Thyroid gland (tissue), 4 donors: ENCODE data around the gene RBM4B. TPM values are rescaled to one million over a fixed set of nuclear protein-coding genes. Genes with fewer than 3 reads are reported as not detected.
"Not testable (repeated sequence)": the region's sequence is repeated elsewhere in the genome, so short reads cannot be mapped to it uniquely, and the experiment has no call there.

ENCODE experiments used
- DNase-seq, 2 donors: peaks; one replicate each; pipeline ENCODE4 v3.0.0-alpha.2; 2019
- H3K27ac ChIP-seq, 3 donors: fragments of 200-600 bp; sonication (generic); 1 replicate in 2 of 3; 2 replicates in 1 of 3; pipeline ENCODE4 v1.5.1; 2016 to 2019; ENCODE audit warnings: mild to moderate bottlenecking in 1 of 3, moderate library complexity in 1 of 3
- H3K27me3 ChIP-seq: fragments of 200-600 bp; sonication (generic); one replicate; pipeline ENCODE4 v1.5.1; 2019
- H3K36me3 ChIP-seq, 2 donors: fragments of 200-600 bp; sonication (generic); one replicate each; pipeline ENCODE4 v1.5.1; 2016 to 2019
- H3K4me1 ChIP-seq, 2 donors: fragments of 200-600 bp; sonication (generic); one replicate each; pipeline ENCODE4 v1.5.1; 2017 to 2019
- H3K4me3 ChIP-seq, 3 donors: fragments of 200-600 bp; sonication (generic); replicated peaks in 1 of 3; 1 replicate in 2 of 3; 2 replicates in 1 of 3; pipeline ENCODE4 v1.5.1; 2016; ENCODE audit warnings: mild to moderate bottlenecking in 1 of 3
- H3K9me3 ChIP-seq: fragments of 200-600 bp; sonication (generic); one replicate; pipeline ENCODE4 v1.5.1; 2017
- POLR2A ChIP-seq, 2 donors: fragments of 450-650 bp; IDR thresholded peaks; one replicate each; pipeline ENCODE4 v1.6.1; 2017; ENCODE audit warnings: antibody characterized with exemption in 2 of 2, mild to moderate bottlenecking in 2 of 2, moderate library complexity in 1 of 2
- WGBS, 2 donors: methylation state at CpG; one replicate each; pipeline ENCODE4 v1.1.5; 2017; 5-methylcytosine and 5-hydroxymethylcytosine counted together
- intact Hi-C: fragments of 100-400 bp; cut with DNase I; formaldehyde crosslinking; loops from one replicate; pipeline ENCODE4 v1.15.1; 2023
- total RNA-seq, 4 donors: library from RNA; depleted of rRNA; stranded (reverse); fragments of >200 nt; gene quantifications; one replicate each; pipeline ENCODE4 v1.2.3, GENCODE V29; 2016
- TF ChIP-seq, protein P1 (sequence below), 6 experiments: fragments of 200-600 bp in 3 of 6; fragments of 450-650 bp in 3 of 6; sonication (generic) in 3 of 6; IDR thresholded peaks; one replicate each; pipeline ENCODE4 v1.5.1; 2016 to 2019; ENCODE audit warnings: antibody characterized with exemption in 6 of 6, mild to moderate bottlenecking in 2 of 6, inconsistent platforms in 1 of 6, moderate library complexity in 1 of 6

The RBM4B gene
- total RNA-seq, 4 donors from 2014 or later, result 16.6 to 24.7 (median 24.2) TPM

DNA sequence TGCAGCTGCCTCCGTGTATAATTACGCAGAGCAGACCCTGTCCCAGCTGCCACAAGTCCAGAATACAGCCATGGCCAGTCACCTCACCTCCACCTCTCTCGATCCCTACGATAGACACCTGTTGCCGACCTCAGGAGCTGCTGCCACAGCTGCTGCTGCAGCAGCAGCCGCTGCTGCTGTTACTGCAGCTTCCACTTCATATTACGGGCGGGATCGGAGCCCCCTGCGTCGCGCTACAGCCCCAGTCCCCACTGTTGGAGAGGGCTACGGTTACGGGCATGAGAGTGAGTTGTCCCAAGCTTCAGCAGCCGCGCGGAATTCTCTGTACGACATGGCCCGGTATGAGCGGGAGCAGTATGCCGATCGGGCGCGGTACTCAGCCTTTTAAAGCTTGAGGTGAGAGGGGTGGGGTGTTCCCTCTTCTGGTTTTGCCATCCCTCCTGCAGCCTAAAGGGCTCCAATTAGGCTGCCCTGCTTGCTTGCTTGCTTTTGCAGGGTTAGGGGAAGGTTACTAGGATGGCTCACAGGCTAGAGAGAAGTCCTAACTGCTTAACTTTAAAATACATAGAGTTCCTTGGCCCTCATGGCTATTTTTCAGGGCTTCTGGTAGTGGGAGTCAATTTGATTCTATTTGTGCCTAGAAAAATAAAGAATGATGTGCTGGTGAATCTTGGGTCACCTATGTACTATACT is 33.8 kb downstream of the RBM4B start:
- no peak for DNase-seq
- TF ChIP-seq POLR2A (IDR thresholded peaks at IDR 0.05), result no peak
- TF ChIP-seq, protein P1, sequence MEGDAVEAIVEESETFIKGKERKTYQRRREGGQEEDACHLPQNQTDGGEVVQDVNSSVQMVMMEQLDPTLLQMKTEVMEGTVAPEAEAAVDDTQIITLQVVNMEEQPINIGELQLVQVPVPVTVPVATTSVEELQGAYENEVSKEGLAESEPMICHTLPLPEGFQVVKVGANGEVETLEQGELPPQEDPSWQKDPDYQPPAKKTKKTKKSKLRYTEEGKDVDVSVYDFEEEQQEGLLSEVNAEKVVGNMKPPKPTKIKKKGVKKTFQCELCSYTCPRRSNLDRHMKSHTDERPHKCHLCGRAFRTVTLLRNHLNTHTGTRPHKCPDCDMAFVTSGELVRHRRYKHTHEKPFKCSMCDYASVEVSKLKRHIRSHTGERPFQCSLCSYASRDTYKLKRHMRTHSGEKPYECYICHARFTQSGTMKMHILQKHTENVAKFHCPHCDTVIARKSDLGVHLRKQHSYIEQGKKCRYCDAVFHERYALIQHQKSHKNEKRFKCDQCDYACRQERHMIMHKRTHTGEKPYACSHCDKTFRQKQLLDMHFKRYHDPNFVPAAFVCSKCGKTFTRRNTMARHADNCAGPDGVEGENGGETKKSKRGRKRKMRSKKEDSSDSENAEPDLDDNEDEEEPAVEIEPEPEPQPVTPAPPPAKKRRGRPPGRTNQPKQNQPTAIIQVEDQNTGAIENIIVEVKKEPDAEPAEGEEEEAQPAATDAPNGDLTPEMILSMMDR (IDR thresholded peaks at IDR 0.05), result no peak
- Histone ChIP-seq H3K27ac (no peak overlapping the region), H3K36me3 (peaks cover 39 to 52% of the 10 kb centered on the region in 2 donors), H3K4me3 (no peak overlapping the region), H3K27me3 (no peaks in the 10 kb centered on the region), H3K9me3 (no peaks in the 10 kb centered on the region), H3K4me1 (peaks cover 46 to 64% of the 10 kb centered on the region in 2 donors)
- intact Hi-C loops, result no loop called here
- 78 to 87% methylated on average over 22 to 24 of the region's 24 CpGs for WGBS, 2 donors

DNA sequence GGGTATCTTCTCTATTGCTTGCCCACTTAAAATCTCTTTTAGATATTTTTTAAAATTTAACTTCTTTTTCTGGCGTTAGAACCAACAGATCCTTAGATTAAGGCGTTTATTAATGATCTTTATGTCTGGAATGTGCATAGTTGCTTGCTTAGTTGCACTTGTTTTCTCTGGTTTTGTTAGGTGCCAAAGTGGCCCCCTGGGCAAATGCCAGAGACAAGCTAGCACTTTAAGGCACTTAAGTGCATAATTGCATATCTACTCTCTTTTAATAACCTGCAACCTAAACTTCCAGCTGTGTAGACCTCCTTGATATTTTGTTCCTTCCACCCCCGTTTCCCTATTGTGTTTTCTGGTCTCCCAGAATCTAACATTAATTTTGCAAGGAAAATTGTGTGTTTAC is 35.9 kb downstream of the RBM4B start:
- peaks cover 52 to 73% of the 10 kb centered on the region in 2 donors for H3K4me1 ChIP-seq
- no peak overlapping the region for H3K27ac ChIP-seq
- DNase-seq, result peak; percentile 42 to 48
- no peaks in the 10 kb centered on the region for H3K9me3 ChIP-seq
- WGBS, 2 donors, result 11 to 14% methylated on average over 3 of the region's 3 CpGs
- TF ChIP-seq POLR2A (IDR thresholded peaks at IDR 0.05), result no peak
- TF ChIP-seq, protein P1 (IDR thresholded peaks at IDR 0.05), result no peak
- H3K36me3 ChIP-seq, result peaks cover 33 to 49% of the 10 kb centered on the region in 2 donors
- H3K4me3 ChIP-seq, result peak overlapping the region in 1 of 3 donors; percentile 6
- intact Hi-C loops, result no loop called here
- H3K27me3 ChIP-seq, result no peaks in the 10 kb centered on the region

DNA sequence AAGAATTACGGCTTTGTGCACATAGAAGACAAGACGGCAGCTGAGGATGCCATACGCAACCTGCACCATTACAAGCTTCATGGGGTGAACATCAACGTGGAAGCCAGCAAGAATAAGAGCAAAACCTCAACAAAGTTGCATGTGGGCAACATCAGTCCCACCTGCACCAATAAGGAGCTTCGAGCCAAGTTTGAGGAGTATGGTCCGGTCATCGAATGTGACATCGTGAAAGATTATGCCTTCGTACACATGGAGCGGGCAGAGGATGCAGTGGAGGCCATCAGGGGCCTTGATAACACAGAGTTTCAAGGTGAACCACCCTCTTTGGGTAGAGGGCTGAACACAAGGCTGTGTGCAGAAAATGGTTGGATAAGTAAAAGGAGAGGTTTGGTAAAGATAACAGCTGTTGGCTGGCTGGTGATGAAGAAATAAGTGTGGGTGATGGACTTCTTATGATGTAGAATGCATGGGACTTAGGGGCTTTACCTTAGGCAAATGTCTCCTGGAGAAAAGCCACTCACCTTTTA is 37.8 kb downstream of the RBM4B start:
- Histone ChIP-seq H3K4me1 (peaks cover 43 to 62% of the 10 kb centered on the region in 2 donors), H3K4me3 (peak overlapping the region in 1 of 3 donors; percentile 78), H3K36me3 (peaks cover 21 to 29% of the 10 kb centered on the region in 2 donors)
- H3K27me3 ChIP-seq, DNase-seq, H3K9me3 ChIP-seq, H3K27ac ChIP-seq: not testable (repeated sequence)
- 57 to 60% methylated on average over 10 of the region's 10 CpGs for WGBS, 2 donors
- intact Hi-C loops, result loop anchor here (2.0 to 5.0 kb wide), 2 partner anchors 23 to 37 kb away; partner anchors contain the start of genes RBM14 and RBM4B

DNA sequence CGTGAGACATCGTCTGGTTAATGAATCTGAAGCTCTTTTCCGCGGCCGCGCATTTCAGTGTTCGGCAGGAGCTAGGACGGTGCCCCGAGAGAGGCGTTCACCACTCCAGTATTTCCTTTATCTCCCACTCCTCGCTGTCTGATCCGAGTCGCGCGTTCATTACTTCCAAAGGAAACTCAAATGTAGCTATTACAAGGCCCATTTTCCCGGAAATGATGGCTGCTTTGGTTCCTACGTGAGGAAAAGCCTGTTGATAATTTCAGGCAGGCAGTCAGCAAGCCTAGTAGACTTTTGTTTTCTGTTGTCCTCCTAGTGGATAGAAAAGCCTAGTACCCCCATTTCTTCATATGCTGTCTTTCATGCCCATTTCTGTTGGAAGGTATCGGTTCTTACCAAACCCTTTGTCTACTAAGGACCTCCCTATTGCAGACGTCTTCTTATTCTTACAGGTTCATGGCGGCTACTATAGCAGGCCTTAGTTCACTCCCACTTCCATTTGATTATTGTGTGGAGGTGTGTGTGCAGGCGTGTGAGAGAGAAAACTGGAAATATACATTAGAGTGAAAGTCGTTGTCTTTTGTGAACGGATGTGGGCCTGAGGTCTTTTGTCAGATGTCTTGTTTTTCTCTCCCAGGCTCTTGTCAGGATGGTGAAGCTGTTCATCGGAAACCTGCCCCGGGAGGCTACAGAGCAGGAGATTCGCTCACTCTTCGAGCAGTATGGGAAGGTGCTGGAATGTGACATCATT is 38.4 kb downstream of the RBM4B start:
- H3K4me1 ChIP-seq, result peaks cover 40 to 58% of the 10 kb centered on the region in 2 donors
- H3K4me3 ChIP-seq, result peak overlapping the region; percentile 38 to 78 (median 42)
- H3K36me3 ChIP-seq, result peaks cover 16 to 24% of the 10 kb centered on the region in 2 donors
- DNase-seq, result no peak
- no peaks in the 10 kb centered on the region for H3K9me3 ChIP-seq
- peak overlapping the region; percentile 37 to 89 (median 82) for H3K27ac ChIP-seq
- H3K27me3 ChIP-seq, result no peaks in the 10 kb centered on the region
- TF ChIP-seq POLR2A (IDR thresholded peaks at IDR 0.05), result no peak
- TF ChIP-seq, protein P1 (IDR thresholded peaks at IDR 0.05), result no peak
- intact Hi-C loops, result loop anchor here (2.0 to 5.0 kb wide), 2 partner anchors 22 to 38 kb away; partner anchors contain the start of genes RBM14 and RBM4B
- WGBS, 2 donors, result 3 to 4% methylated on average over 27 of the region's 27 CpGs

DNA sequence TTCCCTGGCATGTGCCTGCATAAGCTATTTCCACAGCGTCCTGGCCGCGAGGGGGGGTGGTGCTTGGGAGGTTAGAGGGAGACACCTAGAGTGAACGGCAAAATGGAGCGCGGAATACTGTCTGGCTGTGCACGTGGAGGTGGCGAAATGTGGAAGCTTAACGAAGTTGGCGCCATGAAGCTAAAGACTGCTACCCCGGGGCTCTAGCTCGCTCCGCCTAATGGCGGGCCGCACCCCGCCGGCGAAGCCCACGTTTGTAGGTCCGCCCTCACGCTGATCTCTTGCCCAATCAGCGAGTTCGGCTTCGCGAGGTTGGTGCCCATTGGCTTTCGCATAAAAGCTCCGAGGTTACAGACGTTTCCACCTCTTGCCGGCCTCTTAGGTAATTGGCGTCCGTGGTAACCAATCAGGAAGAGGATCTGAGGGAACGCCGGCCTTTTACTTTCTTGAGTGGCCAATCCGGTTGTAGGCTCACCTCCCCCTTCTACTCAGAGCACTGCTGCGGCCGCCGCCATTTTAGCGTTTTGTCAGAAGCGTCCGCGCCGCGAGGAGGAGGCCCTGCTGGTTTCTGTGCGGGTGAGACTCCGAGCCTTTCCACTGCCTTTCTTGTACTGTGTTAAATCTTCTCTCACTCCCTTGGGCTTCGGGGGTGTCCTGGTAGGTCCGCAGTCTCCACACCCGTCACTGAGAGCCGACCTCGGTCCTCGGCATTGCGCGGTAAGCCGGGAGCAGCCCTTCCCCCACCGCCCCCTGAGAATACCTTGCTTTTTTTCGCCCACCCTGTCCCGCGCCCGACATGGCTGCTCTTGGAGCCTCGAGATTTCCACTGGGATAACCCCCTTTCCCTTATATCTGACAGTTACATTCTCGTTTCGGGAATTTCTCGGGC is 39.3 kb downstream of the RBM4B start, which contains the start of gene RBM4:
Gene RBM4, plus strand, starts transcription at position 527 of the 889 bp plus-strand sequence. CDS start 1,009 bp downstream, outside the sequence.
- DNase-seq, result peak; percentile 98
- TF ChIP-seq, protein P1 (IDR thresholded peaks at IDR 0.05), result peak in 2 of 6 experiments; percentile 4 to 14
- TF ChIP-seq POLR2A (IDR thresholded peaks at IDR 0.05), result peak; percentile 82 to 94
- H3K9me3 ChIP-seq, result no peaks in the 10 kb centered on the region
- H3K27ac ChIP-seq, result peak within 1 kb of the TSS; percentile 60 to 89 (median 82)
- H3K4me3 ChIP-seq, result peak within 1 kb of the TSS; percentile 38 to 78 (median 42)
- peaks cover 40 to 49% of the 10 kb centered on the region in 2 donors for H3K4me1 ChIP-seq
- intact Hi-C loops, result loop anchor here (2.0 to 5.0 kb wide), 2 partner anchors 22 to 39 kb away; partner anchors contain the start of genes RBM14 and RBM4B
- H3K27me3 ChIP-seq, result no peaks in the 10 kb centered on the region
- 1% methylated on average over 49 to 62 of the region's 63 CpGs for WGBS, 2 donors
- H3K36me3 ChIP-seq, result peaks cover 8 to 16% of the 10 kb centered on the region in 2 donors
